DMS79 treated with DMSO at 0.1 percent for 48 hours (cell line): Measurements from ENCODE around the gene S1PR2.
A peak's percentile ranks its signal among the peaks of the same experiment; 100 is the strongest.
"Not testable (repeated sequence)": the region's sequence is repeated elsewhere in the genome, so short reads cannot be mapped to it uniquely, and the experiment has no call there.

Experiments
- DNase-seq: peaks from one replicate; lab custom pipeline; 2025; lab: John Stamatoyannopoulos, UW

S1PR2 gene

GRCh38 chr19:10252707-10253106 lies 21.6 kb upstream of the S1PR2 start:
- DNase-seq, result no peak

GRCh38 chr19:10251792-10252694 lies 20.9 kb upstream of the S1PR2 start, which contains the start of gene MRPL4:
Gene MRPL4 (plus strand): TSS chr19:10252214. CDS start chr19:10252254, 40 bp downstream.
- peak; percentile 99 for DNase-seq

- DNase-seq, result no peak
These were observed 15.4 kb upstream of the S1PR2 start for GRCh38 chr19:10246511-10246910.

- no peak for DNase-seq
These were observed 14.2 kb upstream of the S1PR2 start for GRCh38 chr19:10245189-10245939.

GRCh38 chr19:10243606-10244005 lies 12.5 kb upstream of the S1PR2 start:
- no peak for DNase-seq

GRCh38 chr19:10241826-10242449 lies 10.8 kb upstream of the S1PR2 start:
- not testable (repeated sequence) for DNase-seq

- DNase-seq, result peak; percentile 18
These were observed 7.1 kb upstream of the S1PR2 start for GRCh38 chr19:10238172-10238783.

- DNase-seq, result no peak
These were observed 6.6 kb upstream of the S1PR2 start for GRCh38 chr19:10237702-10238101.

GRCh38 chr19:10235409-10235808 lies 4.3 kb upstream of the S1PR2 start:
- DNase-seq, result not testable (repeated sequence)

GRCh38 chr19:10235003-10235402 lies 3.9 kb upstream of the S1PR2 start:
- no peak for DNase-seq

- no peak for DNase-seq
These were observed 2.8 kb upstream of the S1PR2 start for GRCh38 chr19:10233946-10234345.

GRCh38 chr19:10231612-10232228 lies 589 bp upstream of the S1PR2 start:
- no peak for DNase-seq

- peak; percentile 6 for DNase-seq
These were observed 814 bp downstream of the S1PR2 start for GRCh38 chr19:10230173-10230860.

- DNase-seq, result no peak
These were observed 2.2 kb downstream of the S1PR2 start for GRCh38 chr19:10228920-10229319.

- DNase-seq, result no peak
These were observed 2.7 kb downstream of the S1PR2 start for GRCh38 chr19:10228393-10228792.

- no peak for DNase-seq
These were observed 3.8 kb downstream of the S1PR2 start for GRCh38 chr19:10227026-10227971.

- DNase-seq, result no peak
These were observed 4.6 kb downstream of the S1PR2 start for GRCh38 chr19:10226376-10227025.

- DNase-seq, result no peak
These were observed 5.1 kb downstream of the S1PR2 start for GRCh38 chr19:10226021-10226375.

GRCh38 chr19:10224337-10224736 lies 6.8 kb downstream of the S1PR2 start:
- DNase-seq, result no peak
